Fibroblast of mammary gland (primary cell): ENCODE data around the gene TMEM117.

ENCODE experiments used
- DNase-seq: peaks from one replicate; pipeline ENCODE4 v3.0.0-alpha.2; 2010; ENCODE audit warnings: low read depth
- H3K4me3 ChIP-seq: 2 replicates; pipeline ENCODE4 v1.5.1; 2011; ENCODE audit warnings: low read depth, mild to moderate bottlenecking, low read length, moderate library complexity; ENCODE audit not compliant: control insufficient read depth
- TF ChIP-seq, protein P1 (sequence below): conservative IDR thresholded peaks from 2 replicates; pipeline ENCODE4 v1.5.1; 2011; ENCODE audit warnings: low read depth, low read length, inconsistent platforms; ENCODE audit not compliant: control insufficient read depth, insufficient read depth

TMEM117 gene

DNA sequence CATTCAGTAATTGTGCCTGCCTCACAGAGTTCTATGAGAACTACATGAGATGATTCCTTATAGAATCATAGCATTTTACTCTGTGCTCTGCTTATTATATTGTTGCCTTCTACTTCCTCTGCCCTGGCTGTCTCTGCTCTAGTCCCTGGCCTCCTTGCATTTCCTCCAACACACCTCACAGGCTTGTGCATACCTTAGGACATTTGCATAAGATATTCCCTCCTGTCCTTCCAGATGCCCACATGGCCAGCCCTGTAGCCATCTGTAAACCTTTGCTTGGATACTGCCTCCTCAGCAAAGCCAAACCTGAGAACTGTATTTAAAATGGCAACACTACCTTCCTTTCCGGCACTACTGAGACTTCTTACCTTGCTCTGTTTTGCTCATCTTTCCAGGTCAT, 586.7 kb downstream of the TMEM117 start:
- TF ChIP-seq, protein P1, sequence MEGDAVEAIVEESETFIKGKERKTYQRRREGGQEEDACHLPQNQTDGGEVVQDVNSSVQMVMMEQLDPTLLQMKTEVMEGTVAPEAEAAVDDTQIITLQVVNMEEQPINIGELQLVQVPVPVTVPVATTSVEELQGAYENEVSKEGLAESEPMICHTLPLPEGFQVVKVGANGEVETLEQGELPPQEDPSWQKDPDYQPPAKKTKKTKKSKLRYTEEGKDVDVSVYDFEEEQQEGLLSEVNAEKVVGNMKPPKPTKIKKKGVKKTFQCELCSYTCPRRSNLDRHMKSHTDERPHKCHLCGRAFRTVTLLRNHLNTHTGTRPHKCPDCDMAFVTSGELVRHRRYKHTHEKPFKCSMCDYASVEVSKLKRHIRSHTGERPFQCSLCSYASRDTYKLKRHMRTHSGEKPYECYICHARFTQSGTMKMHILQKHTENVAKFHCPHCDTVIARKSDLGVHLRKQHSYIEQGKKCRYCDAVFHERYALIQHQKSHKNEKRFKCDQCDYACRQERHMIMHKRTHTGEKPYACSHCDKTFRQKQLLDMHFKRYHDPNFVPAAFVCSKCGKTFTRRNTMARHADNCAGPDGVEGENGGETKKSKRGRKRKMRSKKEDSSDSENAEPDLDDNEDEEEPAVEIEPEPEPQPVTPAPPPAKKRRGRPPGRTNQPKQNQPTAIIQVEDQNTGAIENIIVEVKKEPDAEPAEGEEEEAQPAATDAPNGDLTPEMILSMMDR = no peak
- no peak overlapping the region for H3K4me3 ChIP-seq
- DNase-seq = no peak

DNA sequence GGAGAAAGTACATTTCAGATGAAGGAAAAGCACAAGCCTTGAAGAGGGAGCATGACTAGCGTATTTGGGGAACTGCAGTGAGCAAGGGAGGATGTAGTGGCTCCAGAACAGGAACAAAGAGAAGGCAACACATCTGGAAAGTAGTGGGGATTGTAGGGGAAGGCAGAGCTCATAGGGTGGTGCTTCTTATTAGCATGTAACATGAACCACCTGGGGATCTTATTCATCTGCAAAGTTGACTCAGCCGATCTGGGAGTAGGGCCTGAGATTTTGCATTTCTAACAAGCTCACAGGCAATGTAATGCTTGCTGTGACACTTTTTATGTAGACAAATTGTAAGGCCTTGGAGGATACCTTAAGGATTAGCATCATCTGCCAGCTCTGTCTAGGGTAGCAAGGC, 592.9 kb downstream of the TMEM117 start:
- TF ChIP-seq, protein P1 = no peak
- no peak for DNase-seq
- H3K4me3 ChIP-seq = no peak overlapping the region

DNA sequence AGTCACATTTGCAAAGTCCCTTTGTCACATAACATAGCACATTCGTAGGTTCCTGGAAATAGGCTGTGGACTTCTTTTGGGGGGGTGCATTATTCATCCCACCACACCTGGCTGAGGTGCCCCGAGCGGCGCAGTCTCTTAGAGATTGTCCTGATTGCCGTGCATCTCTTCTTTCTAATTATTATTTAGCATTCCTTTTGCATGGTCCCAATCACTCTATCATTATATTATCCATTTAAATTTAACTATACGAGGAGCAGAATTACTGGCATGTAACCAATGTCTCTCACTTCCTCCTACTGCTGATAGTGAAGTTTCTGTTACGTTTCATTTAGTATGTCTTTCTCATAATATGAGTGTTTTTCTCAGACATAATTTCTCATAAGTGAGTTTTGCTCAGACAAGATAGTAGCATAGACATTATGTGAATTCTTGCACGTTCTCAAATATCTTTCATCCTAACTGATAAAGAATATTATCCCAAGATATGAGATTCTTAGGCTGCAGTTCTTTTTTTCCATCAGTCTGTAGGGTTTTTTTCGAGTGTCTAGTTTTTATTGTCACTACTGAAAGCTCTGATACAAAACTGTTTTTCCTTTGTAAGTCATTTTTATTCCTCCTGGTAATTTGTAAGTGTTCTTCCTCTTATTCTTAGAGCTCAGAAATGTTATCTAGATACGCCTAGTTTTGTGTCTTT, 595.9 kb downstream of the TMEM117 start:
- DNase-seq = no peak
- TF ChIP-seq, protein P1 = no peak
- no peak overlapping the region for H3K4me3 ChIP-seq

DNA sequence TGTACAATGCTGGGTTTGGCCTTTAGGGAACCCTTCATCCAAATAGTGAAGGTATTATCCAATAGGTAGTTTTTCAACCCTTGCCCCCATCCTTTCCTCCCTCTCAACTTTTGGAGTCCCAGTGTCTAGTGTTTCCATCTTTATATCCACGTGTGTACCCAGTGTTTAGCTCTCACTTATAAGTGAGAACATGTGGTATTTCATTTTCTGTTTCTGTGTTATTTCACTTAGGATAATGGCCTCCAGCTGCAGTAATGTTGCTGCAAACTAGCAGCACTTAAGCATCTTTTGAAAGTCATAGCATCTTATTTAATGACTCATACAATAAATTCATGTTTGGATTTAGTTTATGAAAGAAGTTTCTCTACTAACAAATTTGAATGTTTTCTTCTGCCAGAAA, 597.8 kb downstream of the TMEM117 start:
- DNase-seq = no peak
- H3K4me3 ChIP-seq = no peak overlapping the region
- TF ChIP-seq, protein P1 = no peak

DNA sequence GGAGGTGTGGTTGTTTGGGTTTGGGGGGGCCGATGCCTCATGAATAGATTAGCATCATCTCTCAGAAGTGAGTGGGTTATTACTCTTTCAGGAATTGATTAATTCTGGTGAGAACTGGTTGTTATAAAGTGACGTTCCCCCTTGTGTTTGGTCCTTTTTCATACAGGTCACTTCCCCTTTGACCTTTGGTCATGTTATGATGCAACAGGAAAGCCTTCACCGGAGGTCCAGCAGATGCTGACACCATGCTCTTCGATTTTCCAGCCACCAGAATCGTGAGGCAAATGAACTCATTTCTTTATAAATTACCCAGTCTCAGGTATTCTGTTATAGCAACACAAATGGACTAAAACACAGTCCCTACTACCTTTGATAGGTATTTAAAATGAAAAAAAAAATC, 600.9 kb downstream of the TMEM117 start:
- TF ChIP-seq, protein P1 = no peak
- no peak overlapping the region for H3K4me3 ChIP-seq
- DNase-seq = no peak
